NCI-H1092 treated with DMSO at 0.1 percent for 48 hours (cell line): ENCODE data around the gene TFAP2C.
"Not testable (repeated sequence)": the region's sequence is repeated elsewhere in the genome, so short reads cannot be mapped to it uniquely, and the experiment has no call there.

ENCODE experiments used
- DNase-seq: peaks from one replicate; lab custom pipeline; 2025; lab: John Stamatoyannopoulos, UW

Gene TFAP2C

DNA sequence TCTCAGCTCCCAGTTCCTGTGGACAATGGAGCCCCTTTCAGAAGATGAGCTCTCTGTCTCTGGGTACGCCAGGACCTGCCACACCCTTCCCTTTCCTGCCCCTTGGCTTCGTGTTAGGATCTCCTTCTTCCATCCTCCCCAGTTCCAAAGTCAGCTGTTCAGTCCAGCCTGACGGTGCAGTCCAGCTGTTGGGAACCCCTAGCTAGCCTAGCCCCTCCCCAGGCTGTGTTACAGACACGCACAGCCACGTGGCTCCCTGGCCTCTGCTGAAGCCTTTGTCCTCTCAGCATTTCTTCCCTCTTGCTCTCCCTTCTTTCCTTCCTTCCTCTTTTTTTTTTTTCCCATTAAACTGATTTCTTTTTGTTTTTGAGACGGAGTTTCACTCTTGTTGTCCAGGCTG, 12.4 kb upstream of the TFAP2C start:
- DNase-seq, result no peak

DNA sequence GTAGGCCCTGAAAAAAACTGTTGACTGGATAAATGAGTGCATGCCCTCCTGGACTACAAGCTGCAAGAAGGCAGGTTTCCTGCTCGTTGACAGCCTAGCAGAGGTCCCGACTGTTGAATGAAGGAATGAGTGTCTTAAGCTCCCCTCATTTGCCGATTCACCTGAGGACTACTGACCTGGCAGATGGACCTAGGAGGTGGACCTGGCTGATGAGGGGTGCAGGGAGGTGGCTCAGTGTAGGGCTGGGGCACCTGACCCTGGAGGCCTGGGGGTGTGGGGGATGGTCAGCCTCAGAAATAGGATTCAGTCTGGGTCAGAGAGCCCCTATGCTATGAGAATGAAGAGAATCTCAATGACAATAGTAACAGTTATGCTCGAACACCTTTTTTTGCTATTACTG, 11.6 kb upstream of the TFAP2C start:
- DNase-seq, result no peak

- DNase-seq, result no peak
Measured at GRCh38 chr20:56621730-56622129, 7.4 kb upstream of the TFAP2C start.

DNA sequence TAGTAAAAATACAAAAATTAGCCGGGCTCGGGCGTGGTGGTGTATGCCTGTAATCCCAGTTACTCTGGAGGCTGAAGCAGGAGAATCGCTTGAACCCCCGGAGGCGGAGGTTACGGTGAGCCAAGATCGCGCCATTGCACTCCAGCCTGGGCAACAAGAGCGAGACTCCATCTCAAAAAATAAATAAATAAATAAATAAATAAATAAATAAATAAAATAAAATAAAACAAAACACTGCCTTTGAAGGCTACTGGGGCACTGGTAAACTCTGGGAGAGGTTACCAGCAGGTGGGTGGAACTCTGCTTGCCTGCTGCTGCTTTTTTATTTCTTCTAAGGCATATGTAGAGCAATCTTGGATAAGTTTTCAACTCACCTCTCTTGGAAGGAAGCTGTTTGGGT, 5.2 kb upstream of the TFAP2C start:
- not testable (repeated sequence) for DNase-seq

DNA sequence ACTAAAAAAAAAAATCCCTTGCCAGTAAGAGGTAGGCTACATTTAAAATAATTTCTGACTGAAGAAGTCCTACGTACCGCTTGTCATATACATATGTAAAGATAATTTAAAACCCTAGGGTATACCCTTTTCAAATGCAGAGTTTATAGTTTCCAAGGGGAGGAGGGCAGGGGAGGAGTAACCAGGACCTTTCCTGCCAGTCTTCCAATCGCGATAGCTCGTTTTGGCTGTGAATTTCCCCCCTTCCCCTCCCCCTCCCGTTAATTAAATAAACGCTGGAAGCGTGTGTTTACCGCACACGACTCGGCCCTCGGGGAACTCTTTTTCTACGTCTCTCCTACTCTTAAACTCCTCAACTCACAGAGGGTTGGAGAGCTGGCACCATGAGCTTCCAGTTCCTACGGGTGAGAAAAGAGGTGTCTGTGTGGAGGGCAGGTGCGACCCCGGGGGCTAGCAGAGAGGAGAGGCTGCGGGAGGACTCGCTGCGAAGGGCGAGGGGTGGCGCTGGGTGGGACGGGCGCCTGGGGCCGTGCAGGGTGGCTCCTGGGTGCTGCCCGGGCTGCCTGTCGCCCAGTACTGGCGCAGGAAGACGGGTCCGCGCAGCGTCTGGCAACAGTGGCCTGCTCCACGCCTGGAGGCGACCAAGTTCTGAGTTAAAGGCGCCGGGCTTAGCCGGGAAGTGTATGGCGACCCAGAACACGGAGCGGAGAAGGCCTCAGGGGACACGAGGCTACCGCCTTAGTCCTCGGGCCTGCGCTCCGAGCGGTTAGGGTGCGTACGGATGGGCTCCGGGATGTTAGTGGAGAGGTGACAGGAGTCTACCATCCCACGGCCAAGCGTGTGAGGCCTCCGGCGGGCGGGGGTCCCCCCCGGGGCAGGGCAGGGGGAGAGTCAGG, 4.1 kb upstream of the TFAP2C start:
- no peak for DNase-seq

- DNase-seq, result no peak
Measured at GRCh38 chr20:56625837-56626236, 3.3 kb upstream of the TFAP2C start.

DNA sequence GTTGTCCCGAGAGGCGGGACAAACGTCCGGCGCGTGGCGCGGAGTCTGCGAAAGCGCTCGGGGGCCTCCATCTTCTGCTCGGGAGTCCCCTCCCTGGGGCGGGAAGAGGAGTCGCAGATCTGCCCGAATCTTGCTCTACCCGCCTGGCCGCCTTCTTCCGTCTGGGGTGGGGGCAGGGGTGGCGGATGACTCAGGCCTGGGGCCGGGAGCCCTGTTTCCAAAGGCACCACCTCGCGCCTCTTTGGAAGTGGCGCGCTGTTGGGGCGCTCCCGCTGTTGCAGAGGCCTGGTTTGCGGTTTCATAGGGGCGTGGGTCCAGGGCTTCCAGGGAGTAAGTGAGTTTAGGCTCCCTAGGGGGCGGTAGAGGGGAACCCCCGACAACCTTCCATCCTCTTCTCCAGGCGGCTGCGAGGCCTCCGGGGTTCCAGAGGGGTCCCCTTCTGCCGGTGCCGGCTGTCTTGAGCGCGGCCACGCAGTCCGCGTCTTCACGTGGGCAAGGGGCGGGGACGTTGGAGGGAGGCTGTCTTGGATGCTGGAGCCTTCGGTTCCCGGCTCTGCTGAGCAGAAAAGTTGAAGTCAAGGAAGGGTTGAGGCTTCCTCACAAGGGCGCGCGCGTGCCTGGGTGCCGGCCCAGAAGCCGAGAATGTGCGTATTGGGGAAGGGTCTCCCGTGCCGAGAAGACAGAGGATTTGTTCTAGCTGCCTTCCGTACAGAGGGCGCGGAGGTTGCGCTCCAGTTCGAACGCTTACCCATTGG, 2.6 kb upstream of the TFAP2C start:
- no peak for DNase-seq

DNA sequence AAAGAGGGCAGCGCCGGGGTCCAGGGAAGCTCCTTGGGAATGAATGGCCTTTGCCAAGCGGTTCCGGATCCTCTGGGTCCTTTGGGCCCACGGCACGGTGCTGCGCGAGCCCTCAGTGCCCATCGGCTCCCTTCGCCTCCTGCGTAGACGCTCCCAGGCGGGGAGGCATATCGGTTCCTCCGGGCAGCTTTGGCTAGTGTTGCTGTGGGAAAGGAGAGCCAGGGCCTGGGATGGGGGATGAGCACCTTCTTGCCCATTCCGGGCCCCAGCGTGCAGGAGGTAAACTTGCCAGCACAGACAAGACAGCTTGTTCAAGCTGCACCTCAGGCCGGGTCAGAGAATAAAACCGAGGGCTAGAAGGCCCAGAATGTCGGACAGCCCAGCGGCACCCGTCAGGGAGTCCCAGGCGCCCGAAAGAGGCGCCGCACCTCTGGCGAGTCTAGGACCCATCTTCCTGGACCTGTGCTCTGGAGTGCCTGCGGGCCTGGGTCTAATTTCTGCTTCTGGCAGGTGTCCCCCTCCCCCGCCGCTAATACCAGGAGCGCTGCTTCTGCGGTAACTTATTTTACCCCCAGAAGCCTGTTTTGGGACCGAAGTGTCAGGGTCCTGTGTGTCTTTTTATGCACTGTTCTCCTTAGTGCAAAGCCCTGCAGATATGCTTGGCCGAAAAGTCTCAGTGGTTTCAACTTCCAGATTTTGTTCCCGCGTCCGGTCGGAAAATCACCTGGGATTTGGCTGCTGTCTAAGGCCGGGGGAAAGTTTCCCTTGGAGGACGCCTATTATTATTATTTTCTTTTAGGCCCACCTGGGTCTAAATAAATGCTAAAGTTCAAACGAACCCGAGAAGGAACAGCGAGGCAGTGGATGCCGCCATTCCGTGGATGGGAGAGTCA, 1.7 kb upstream of the TFAP2C start:
- no peak for DNase-seq

- DNase-seq, result no peak
Measured at GRCh38 chr20:56628015-56628872, 862 bp upstream of the TFAP2C start.

DNA sequence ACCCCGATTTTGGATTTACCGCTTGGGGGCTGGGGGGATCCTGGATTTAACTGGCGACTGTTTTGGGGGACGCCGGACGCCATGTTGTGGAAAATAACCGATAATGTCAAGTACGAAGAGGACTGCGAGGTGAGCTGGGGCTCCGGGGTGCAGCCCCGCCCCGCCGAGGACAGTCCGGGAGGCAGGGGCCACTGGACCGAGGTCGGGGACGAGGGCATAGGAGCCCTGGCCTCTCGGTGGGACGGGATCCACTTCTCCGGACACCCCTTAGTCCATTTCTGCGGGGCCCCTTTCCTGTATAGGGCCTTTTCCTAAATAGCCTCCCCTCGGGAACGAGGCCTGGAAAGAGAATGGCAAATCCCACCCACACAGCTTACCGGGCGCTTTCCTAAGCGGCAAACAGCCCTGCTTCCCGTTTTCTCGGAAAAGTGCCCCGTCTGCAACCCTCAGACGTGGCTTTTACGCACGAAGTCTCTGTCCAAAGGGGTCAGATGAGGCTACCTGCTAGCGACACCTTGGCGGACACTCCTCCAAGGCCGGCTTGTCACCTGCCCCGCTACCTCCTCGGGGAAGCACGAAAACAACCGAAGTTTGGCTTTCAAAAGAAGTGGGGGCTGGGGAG, 469 bp downstream of the TFAP2C start:
- DNase-seq, result no peak

GRCh38 chr20:56630086-56630493, 984 bp downstream of the TFAP2C start:
- DNase-seq, result no peak

DNA sequence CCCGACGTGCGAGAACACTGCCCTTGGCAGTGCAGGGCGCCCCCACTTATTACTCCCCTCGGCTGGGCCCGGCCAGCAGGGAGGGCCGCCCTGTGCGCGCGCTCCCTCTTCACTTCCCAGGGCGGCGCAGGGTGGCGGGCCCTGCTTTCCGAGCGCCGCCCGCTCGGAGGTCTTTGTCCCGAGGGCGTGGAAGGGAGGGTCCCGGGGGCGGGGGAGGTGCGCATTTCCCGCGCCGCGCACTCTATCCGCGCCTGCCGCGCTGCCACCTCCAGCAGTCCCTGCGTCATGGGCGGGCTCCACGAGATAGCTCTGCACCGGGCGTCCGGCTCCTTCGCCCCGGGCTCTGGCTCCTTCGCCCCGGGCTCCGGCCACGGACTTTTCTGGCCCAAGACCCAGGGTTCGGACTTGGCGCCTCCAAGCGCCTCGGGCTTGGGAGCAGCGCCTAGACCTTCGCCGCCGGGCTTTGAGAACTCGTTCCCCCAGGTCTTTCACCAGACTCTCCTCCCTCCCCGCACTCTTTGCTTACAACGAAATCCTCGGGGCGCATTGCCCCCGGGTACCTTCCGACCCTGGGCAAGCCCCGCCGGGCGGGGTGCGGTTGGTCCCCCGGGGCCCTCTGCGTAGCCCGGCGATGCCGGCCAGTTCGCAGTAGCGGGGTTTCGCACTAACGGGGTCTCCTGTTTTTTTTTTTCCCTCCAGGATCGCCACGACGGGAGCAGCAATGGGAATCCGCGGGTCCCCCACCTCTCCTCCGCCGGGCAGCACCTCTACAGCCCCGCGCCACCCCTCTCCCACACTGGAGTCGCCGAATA, 1.6 kb downstream of the TFAP2C start:
- no peak for DNase-seq

- DNase-seq, result no peak
Measured at GRCh38 chr20:56631318-56631989, 2.3 kb downstream of the TFAP2C start.

DNA sequence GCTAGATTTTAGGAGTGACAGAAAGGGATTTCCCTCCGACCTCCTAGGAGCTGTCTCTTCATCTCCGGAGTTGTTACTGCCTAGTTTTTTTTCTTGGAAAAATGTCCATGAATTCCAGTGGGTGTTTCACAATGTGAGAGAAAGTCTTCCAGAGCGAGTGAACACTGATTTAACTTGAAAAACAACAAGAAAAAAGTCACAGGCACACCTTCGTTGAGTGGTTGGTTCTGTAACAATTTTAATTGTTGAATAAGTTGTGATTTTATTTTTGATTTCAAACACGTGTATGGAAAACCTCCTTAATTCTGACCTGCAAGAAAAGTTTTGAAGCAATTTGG, 2.9 kb downstream of the TFAP2C start:
- DNase-seq, result no peak

DNA sequence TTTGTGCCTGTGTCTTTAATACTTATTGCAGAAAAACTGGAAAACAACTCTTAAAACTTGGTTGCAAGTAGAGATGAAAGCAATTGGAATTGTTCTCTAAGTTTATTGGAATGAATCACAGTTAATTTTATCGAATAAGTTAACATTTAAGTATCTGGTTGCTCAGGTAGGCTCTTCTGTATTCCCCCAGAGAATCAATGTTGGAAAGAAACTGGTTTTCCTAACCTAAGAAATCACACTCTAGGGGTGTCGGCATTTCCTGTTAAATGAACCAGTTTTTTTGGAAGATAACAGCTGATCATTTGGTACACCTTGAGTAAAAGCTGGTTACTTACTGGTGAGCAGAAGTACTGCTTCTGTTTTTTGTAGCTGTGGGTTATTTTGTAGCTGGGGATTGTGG, 5.2 kb downstream of the TFAP2C start:
- DNase-seq, result no peak

DNA sequence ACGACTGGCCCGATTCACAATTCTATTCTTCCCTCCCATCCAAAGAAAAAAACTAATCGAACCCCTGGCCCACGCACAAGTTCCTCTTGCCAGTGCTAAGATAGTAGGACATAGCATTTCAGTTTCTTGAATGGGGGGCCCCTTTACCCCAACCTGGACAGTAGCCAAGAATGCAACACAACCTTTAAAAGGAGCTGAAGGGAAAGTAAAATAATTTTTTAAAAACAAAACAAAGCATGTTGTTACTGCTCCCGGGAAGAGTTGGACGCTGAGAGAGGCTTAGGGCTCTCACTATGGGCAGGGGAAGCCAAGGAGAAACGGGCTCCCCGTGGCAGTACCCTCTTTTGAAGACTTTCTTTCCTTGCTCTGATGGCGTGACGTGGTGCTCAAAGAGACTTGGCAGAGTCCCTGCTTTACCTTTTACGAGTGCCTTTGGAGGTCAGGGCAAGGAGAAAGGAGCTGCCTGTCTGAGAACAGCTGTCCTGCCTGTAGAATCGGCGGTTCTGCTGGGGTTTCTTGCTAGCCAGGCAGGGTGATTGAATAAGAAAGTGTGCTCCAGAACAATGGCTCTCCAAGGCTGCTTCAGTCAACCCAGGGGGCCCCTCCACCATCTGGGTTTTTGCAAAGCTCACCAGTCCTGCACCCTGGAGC, 5.8 kb downstream of the TFAP2C start:
- DNase-seq, result no peak

GRCh38 chr20:56636716-56637115, 7.6 kb downstream of the TFAP2C start:
- no peak for DNase-seq

DNA sequence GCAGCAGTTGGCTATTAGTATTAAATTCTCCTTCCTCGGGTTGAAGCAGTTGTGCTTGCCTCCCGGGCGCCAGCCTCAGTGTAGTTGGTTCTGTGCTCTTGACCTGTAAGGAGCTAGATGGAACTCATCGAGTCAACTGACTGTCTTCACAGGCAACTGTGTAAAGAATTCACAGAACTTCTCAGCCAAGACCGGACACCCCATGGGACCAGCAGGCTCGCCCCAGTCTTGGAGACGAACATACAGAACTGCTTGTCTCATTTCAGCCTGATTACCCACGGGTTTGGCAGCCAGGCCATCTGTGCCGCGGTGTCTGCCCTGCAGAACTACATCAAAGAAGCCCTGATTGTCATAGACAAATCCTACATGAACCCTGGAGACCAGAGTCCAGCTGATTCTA, 8.5 kb downstream of the TFAP2C start:
- no peak for DNase-seq

DNA sequence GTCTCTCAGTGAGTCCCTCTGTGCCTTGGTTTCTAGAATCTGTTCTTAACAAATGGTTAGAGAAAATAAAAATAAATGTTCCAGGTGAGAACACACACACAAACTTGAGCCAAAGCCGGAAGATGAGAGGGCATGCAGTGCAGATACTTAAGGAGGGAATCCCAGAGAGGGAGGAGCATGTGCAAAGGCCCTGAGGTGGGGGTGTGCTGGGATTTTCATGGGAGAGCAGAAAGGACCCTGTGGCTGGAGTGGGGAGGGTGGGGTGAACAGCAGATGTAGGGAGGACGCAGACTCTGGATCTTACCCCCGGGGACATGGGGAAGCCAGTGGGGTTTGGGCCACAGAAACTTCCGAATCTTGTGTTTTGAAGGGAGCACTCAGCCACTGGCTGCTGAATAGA, 17.5 kb downstream of the TFAP2C start:
- no peak for DNase-seq
